Body of pancreas (tissue), 4 donors: ENCODE measurements around the gene CNTNAP5. TPM values are rescaled to one million over a fixed set of nuclear protein-coding genes. Genes with fewer than 3 reads are reported as not detected.
A peak's percentile ranks its signal among the peaks of the same experiment; 100 is the strongest.

Experiments
- ATAC-seq: fragments of 150-250 bp; one replicate; pipeline ENCODE4 v1.9.1; 2016
- DNase-seq, 4 donors: peaks; one replicate each; pipeline ENCODE4 v3.0.0-alpha.2; 2019
- H3K27ac ChIP-seq, 4 donors: fragments of 200-600 bp; sonication (generic); 1 replicate in 3 of 4; 2 replicates in 1 of 4; pipeline versions ENCODE4 v1.5.1 to v1.6.1; 2016 to 2019; ENCODE audit warnings: mild to moderate bottlenecking in 1 of 4, mixed read lengths in 1 of 4, moderate library complexity in 1 of 4
- H3K27me3 ChIP-seq, 2 donors: fragments of 200-600 bp; sonication (generic); one replicate each; pipeline ENCODE4 v1.6.0; 2016; ENCODE audit warnings: mild to moderate bottlenecking in 1 of 2
- H3K36me3 ChIP-seq, 2 donors: fragments of 200-600 bp; sonication (generic); replicated peaks in 1 of 2; 2 replicates each; pipeline ENCODE4 v1.5.1; 2016; ENCODE audit warnings: low read depth in 2 of 2; ENCODE audit not compliant: insufficient read depth in 1 of 2
- H3K4me1 ChIP-seq: fragments of 200-600 bp; sonication (generic); one replicate; pipeline ENCODE4 v1.6.0; 2016
- H3K4me3 ChIP-seq, 2 donors: fragments of 200-600 bp; sonication (generic); 1 replicate in 1 of 2; 2 replicates in 1 of 2; pipeline ENCODE4 v1.5.1; 2016 to 2019
- H3K9me3 ChIP-seq, 3 donors: fragments of 200-600 bp; sonication (generic); 1 replicate in 2 of 3; 2 replicates in 1 of 3; pipeline ENCODE4 v1.5.1; 2016
- POLR2A ChIP-seq, 3 donors: fragments of 450-650 bp; IDR thresholded peaks; one replicate each; pipeline ENCODE4 v1.6.1; 2016; ENCODE audit warnings: antibody characterized with exemption in 3 of 3, mild to moderate bottlenecking in 2 of 3
- WGBS, 2 donors: methylation state at CpG; one replicate each; pipeline ENCODE4 v1.1.5; 2017; 5-methylcytosine and 5-hydroxymethylcytosine counted together
- intact Hi-C: fragments of 100-400 bp; cut with DNase I; formaldehyde crosslinking; loops from one replicate; pipeline ENCODE4 v1.15.1; 2023
- total RNA-seq, 2 donors: library from RNA; depleted of rRNA; stranded (reverse); fragments of >200 nt; gene quantifications; one replicate each; pipeline ENCODE4 v1.1.0, GENCODE V29; 2016
- TF ChIP-seq, protein P1 (sequence below), 7 experiments: fragments of 450-650 bp in 4 of 7; fragments of 200-600 bp in 3 of 7; sonication (generic) in 3 of 7; IDR thresholded peaks; one replicate each; pipeline ENCODE4 v1.5.1; 2016 to 2019; ENCODE audit warnings: antibody characterized with exemption in 7 of 7

The CNTNAP5 gene
- total RNA-seq, 2 donors from 2014 or later, result 0.26 to 0.33 TPM

DNA sequence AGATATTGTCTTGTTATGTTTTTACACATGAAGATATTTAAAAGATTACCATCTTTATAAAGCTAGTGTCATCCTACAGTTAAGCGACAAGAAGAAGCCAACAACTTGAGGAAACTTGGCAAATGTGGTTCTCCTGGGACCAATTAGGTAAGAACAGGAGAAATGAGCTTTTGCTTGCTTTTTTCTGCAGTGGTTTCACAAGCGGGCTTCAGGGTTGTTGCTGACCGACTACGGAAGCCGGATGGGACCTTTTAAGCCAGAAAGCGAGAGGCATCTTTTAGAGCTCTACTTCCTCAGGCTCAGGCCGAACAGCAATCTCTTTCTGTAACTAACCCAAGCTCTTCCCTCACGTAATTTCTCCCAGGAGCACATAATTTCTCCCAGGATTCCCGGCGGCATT, 256.5 kb downstream of the CNTNAP5 start:
- H3K27me3 ChIP-seq, result no peaks in the 10 kb centered on the region
- DNase-seq, result no peak
- WGBS, 2 donors, result 62 to 63% methylated on average over 10 of the region's 10 CpGs
- no peak for ATAC-seq
- H3K4me1 ChIP-seq, result no peaks in the 10 kb centered on the region
- no peaks in the 10 kb centered on the region for H3K36me3 ChIP-seq
- no peak overlapping the region for H3K27ac ChIP-seq
- no peak overlapping the region for H3K4me3 ChIP-seq
- intact Hi-C loops, result no loop called here
- TF ChIP-seq POLR2A (IDR thresholded peaks at IDR 0.05), result no peak
- TF ChIP-seq, protein P1, sequence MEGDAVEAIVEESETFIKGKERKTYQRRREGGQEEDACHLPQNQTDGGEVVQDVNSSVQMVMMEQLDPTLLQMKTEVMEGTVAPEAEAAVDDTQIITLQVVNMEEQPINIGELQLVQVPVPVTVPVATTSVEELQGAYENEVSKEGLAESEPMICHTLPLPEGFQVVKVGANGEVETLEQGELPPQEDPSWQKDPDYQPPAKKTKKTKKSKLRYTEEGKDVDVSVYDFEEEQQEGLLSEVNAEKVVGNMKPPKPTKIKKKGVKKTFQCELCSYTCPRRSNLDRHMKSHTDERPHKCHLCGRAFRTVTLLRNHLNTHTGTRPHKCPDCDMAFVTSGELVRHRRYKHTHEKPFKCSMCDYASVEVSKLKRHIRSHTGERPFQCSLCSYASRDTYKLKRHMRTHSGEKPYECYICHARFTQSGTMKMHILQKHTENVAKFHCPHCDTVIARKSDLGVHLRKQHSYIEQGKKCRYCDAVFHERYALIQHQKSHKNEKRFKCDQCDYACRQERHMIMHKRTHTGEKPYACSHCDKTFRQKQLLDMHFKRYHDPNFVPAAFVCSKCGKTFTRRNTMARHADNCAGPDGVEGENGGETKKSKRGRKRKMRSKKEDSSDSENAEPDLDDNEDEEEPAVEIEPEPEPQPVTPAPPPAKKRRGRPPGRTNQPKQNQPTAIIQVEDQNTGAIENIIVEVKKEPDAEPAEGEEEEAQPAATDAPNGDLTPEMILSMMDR (IDR thresholded peaks at IDR 0.05), result no peak
- H3K9me3 ChIP-seq, result no peaks in the 10 kb centered on the region

DNA sequence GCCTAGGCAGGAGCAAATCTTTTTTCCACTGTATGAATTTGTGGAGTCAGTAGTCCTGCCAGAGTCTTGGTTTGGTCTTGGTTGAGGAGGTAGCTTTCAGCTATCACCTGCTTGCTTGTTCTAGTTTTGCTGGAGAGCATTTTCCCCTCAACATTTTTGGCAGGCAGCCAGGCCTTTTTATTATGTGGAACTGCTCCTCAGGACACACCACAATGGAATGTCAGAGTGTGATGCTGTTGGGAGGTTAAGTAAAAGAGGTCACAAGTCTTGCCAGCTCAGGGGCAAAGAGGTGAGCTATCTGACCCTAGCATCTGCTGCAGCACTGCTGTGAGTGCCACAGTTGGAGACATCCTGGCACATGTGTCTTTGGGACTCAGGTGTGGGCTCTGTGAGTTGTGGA, 258.0 kb downstream of the CNTNAP5 start:
- no peaks in the 10 kb centered on the region for H3K27me3 ChIP-seq
- TF ChIP-seq, protein P1 (IDR thresholded peaks at IDR 0.05), result no peak
- no peak for TF ChIP-seq POLR2A (IDR thresholded peaks at IDR 0.05)
- no peaks in the 10 kb centered on the region for H3K4me1 ChIP-seq
- ATAC-seq, result no peak
- H3K27ac ChIP-seq, result no peak overlapping the region
- intact Hi-C loops, result no loop called here
- H3K4me3 ChIP-seq, result no peak overlapping the region
- peak in 2 of 4 donors; percentile 12 for DNase-seq
- H3K9me3 ChIP-seq, result no peaks in the 10 kb centered on the region
- H3K36me3 ChIP-seq, result no peaks in the 10 kb centered on the region

- Histone ChIP-seq H3K27me3 (no peaks in the 10 kb centered on the region), H3K4me1 (no peaks in the 10 kb centered on the region), H3K27ac (no peak overlapping the region), H3K4me3 (no peak overlapping the region), H3K9me3 (no peaks in the 10 kb centered on the region), H3K36me3 (no peaks in the 10 kb centered on the region)
- intact Hi-C loops, result no loop called here
- TF ChIP-seq POLR2A (IDR thresholded peaks at IDR 0.05), result no peak
- TF ChIP-seq, protein P1 (IDR thresholded peaks at IDR 0.05), result no peak
- WGBS, 2 donors, result 58 to 72% methylated on average over 7 of the region's 7 CpGs
- DNase-seq (no peak), ATAC-seq (no peak)
These were observed 261.1 kb downstream of the CNTNAP5 start for GRCh38 chr2:124286089-124286783.

- no peak for TF ChIP-seq POLR2A (IDR thresholded peaks at IDR 0.05)
- TF ChIP-seq, protein P1 (IDR thresholded peaks at IDR 0.05), result no peak
- DNase-seq (no peak), ATAC-seq (no peak)
- Histone ChIP-seq H3K27ac (no peak overlapping the region), H3K4me1 (no peaks in the 10 kb centered on the region), H3K4me3 (no peak overlapping the region), H3K27me3 (no peaks in the 10 kb centered on the region), H3K9me3 (no peaks in the 10 kb centered on the region), H3K36me3 (no peaks in the 10 kb centered on the region)
- 21 to 24% methylated on average over 1 of the region's 1 CpG for WGBS, 2 donors
- intact Hi-C loops, result no loop called here
These were observed 264.0 kb downstream of the CNTNAP5 start for GRCh38 chr2:124289060-124289459.

DNA sequence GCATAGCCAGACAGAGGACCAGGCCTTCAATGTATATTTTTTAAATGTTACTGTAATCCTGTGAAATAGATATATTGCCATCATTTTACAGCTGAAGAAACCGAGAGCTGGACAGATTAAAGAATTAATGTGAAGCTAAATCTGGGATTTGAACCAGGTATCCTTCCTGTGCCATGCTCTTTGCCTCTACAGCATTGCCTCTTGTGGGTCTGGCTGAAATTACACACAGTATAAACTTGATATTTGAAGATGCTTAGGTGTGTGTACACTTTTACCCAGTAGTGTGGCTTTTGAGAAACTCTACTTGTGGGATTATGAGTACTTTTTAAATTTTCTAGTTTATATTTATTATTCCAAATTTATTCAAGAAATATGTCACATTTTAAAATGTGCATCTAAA, 264.5 kb downstream of the CNTNAP5 start:
- Histone ChIP-seq H3K36me3 (no peaks in the 10 kb centered on the region), H3K4me3 (no peak overlapping the region), H3K27ac (no peak overlapping the region), H3K4me1 (no peaks in the 10 kb centered on the region), H3K9me3 (no peaks in the 10 kb centered on the region), H3K27me3 (no peaks in the 10 kb centered on the region)
- ATAC-seq (no peak), DNase-seq (no peak)
- intact Hi-C loops, result no loop called here
- TF ChIP-seq POLR2A (IDR thresholded peaks at IDR 0.05), result no peak
- TF ChIP-seq, protein P1 (IDR thresholded peaks at IDR 0.05), result no peak
- 38 to 51% methylated on average over 1 of the region's 1 CpG for WGBS, 2 donors
